GM10248 (cell line): Measurements from ENCODE around the gene BPIFB6.

Experiments used
- CTCF ChIA-PET: fragments of 300-600 bp; sonication (Branson Sonifier 250); formaldehyde crosslinking; extraction: SDS; loops from one replicate; lab custom pipeline; 2021; ENCODE audit warnings: antibody characterized with exemption; lab: Yijun Ruan, JAX
- POLR2A ChIA-PET: fragments of 350-650 bp; sonication (Branson Sonifier 250); formaldehyde crosslinking; extraction: SDS; loops from one replicate; lab custom pipeline; 2020; ENCODE audit warnings: antibody characterized with exemption; lab: Yijun Ruan, JAX
- DNase-seq: peaks from one replicate; pipeline ENCODE4 v3.0.0; 2012; ENCODE audit errors: extremely low spot score
- CTCF ChIP-seq: IDR thresholded peaks from 2 replicates; pipeline ENCODE4 v1.5.1; 2012; ENCODE audit warnings: mild to moderate bottlenecking, low read depth; ENCODE audit errors: extremely low read depth, missing control alignments, control extremely low read depth

Gene BPIFB6

GRCh38 chr20:33000802-33001466, 30.5 kb upstream of the BPIFB6 start:
- no peak for TF ChIP-seq CTCF
- POLR2A ChIA-PET, result no interaction called here
- no peak for DNase-seq
- CTCF ChIA-PET, result no interaction called here

GRCh38 chr20:33002087-33002808, 29.2 kb upstream of the BPIFB6 start:
- DNase-seq, result no peak
- CTCF ChIA-PET, result interaction anchor here (1.0 kb wide), 1 partner anchor 52 kb away, joined by 3 read pairs; no protein-coding TSS in a partner anchor
- POLR2A ChIA-PET, result no interaction called here
- TF ChIP-seq CTCF, result no peak

GRCh38 chr20:33004141-33004751, 27.2 kb upstream of the BPIFB6 start, which contains the start of gene SUN5:
TSS of gene SUN5 (minus strand) at chr20:33004433. CDS start at chr20:33004340, 93 bp downstream.
- no peak for TF ChIP-seq CTCF
- ChIA-PET POLR2A (no interaction called here), CTCF (interaction anchor here (0.8 to 2.7 kb wide), 7 partner anchors 9 to 214 kb away, joined by 3 to 7 read pairs (median 3); no protein-coding TSS in a partner anchor)
- DNase-seq, result no peak

DNA sequence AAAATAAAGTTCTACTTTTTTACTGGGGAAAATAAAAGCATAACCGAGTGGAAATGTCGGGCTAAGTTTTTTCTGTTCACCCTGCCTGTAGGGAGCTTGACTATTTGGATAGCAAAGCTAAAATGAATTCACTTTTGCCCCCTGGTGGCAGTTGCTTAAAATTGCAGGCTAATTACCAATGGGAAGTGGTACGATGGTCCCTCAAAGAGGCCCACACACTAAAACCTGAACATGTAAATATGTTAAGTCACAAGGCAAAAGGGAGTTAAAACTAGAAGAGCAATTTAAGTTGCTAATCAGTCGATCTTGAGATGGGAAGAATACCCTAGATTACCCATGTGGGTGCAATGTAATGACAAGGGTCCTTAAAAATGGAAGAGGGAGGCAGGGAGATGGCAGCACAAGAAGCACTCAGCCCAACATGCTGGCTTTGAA, 26.3 kb upstream of the BPIFB6 start:
- DNase-seq, result peak; percentile 43
- no peak for TF ChIP-seq CTCF
- ChIA-PET CTCF (interaction anchor here (0.8 to 2.7 kb wide), 7 partner anchors 10 to 215 kb away, joined by 3 to 7 read pairs (median 3); no protein-coding TSS in a partner anchor), POLR2A (no interaction called here)

GRCh38 chr20:33005908-33006775, 25.3 kb upstream of the BPIFB6 start:
- no peak for TF ChIP-seq CTCF
- no peak for DNase-seq
- ChIA-PET CTCF (interaction anchor here (2.3 to 2.7 kb wide), 2 partner anchors 11 kb away, joined by 6 to 7 read pairs; no protein-coding TSS in a partner anchor), POLR2A (no interaction called here)

DNA sequence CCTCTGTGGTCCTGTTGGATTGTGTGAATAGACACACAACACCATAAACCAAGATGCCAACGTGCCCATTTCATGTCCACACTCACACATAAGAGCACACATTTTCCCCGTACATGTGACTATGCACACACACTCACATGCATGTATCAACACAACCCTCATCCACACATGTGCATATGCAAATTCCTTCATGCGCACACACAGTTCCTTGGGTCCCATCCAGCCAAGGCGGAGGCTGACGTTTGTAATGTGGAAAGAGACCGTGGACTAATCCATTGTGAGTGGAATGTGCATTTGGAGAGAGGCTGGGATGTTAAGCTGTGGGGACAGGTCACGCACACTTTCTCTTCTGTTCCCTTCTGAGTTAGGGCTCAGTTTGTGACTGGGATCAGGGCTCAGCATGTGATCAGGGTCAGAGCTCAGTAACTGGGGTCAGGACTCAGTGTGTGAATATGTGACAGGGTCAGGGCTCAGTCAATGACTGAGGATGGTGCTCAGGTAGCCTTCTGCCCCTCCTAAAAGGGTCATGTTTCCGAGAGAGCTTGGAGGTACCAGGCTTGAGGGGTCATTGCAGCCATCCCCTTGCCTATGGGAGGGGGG, 24.6 kb upstream of the BPIFB6 start:
- TF ChIP-seq CTCF, result no peak
- ChIA-PET CTCF (interaction anchor here (2.7 kb wide), 1 partner anchor 10 kb away, joined by 6 read pairs; no protein-coding TSS in a partner anchor), POLR2A (no interaction called here)
- no peak for DNase-seq
